Fibroblast of lung (primary cell): ENCODE results near the gene CTDNEP1.

Experiments
- EZH2 ChIP-seq: IDR thresholded peaks from 2 replicates; pipeline ENCODE4 v1.5.1; 2012; ENCODE audit warnings: low read length, control low read depth, mild to moderate bottlenecking; ENCODE audit errors: missing control alignments
- TF ChIP-seq, protein P1 (sequence below), 2 donors: IDR thresholded peaks in 1 of 2; conservative IDR thresholded peaks in 1 of 2; 1 replicate in 1 of 2; 2 replicates in 1 of 2; pipeline ENCODE4 v1.5.1; 2011 to 2012; ENCODE audit warnings: low read length in 2 of 2, control low read depth in 1 of 2, inconsistent platforms in 1 of 2, low read depth in 1 of 2, mild to moderate bottlenecking in 1 of 2

DNA sequence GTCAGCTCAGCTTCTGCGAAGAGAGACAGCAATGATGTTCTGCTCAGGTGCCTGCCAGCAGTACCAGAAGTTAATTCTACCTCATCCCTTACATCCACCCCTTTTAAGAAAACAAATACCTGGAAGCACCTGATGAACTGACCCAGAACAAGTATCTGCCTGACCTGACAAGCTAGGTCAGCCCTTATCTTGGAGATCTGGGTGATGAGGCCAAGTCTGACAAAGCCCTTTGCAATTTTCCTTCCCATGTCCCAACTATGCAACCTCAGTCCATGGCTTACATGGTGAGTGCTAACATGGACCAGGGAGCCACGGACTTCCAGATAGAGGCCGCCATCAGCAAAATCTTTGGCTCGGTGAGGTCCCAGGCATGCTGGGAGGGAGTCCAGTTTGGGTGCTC, 28.2 kb downstream of the CTDNEP1 start:
- TF ChIP-seq, protein P1, sequence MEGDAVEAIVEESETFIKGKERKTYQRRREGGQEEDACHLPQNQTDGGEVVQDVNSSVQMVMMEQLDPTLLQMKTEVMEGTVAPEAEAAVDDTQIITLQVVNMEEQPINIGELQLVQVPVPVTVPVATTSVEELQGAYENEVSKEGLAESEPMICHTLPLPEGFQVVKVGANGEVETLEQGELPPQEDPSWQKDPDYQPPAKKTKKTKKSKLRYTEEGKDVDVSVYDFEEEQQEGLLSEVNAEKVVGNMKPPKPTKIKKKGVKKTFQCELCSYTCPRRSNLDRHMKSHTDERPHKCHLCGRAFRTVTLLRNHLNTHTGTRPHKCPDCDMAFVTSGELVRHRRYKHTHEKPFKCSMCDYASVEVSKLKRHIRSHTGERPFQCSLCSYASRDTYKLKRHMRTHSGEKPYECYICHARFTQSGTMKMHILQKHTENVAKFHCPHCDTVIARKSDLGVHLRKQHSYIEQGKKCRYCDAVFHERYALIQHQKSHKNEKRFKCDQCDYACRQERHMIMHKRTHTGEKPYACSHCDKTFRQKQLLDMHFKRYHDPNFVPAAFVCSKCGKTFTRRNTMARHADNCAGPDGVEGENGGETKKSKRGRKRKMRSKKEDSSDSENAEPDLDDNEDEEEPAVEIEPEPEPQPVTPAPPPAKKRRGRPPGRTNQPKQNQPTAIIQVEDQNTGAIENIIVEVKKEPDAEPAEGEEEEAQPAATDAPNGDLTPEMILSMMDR (conservative IDR thresholded peaks at IDR 0.05 in 1 of 2, IDR thresholded peaks at IDR 0.05 in 1 of 2; ENCODE audit: low read depth in 1 of 2, low read length in 2 of 2): no peak
- TF ChIP-seq EZH2: no peak
